GM21717 (cell line): ENCODE results near the gene TRAPPC10.

Experiments used
- ATAC-seq: cut with Tn5 transposase; IDR thresholded peaks from one replicate; pipeline ENCODE4 v1.9.1; 2021; ENCODE audit warnings: mild to moderate bottlenecking, moderate library complexity; ENCODE audit not compliant: unreplicated experiment

TRAPPC10 gene, protein sequence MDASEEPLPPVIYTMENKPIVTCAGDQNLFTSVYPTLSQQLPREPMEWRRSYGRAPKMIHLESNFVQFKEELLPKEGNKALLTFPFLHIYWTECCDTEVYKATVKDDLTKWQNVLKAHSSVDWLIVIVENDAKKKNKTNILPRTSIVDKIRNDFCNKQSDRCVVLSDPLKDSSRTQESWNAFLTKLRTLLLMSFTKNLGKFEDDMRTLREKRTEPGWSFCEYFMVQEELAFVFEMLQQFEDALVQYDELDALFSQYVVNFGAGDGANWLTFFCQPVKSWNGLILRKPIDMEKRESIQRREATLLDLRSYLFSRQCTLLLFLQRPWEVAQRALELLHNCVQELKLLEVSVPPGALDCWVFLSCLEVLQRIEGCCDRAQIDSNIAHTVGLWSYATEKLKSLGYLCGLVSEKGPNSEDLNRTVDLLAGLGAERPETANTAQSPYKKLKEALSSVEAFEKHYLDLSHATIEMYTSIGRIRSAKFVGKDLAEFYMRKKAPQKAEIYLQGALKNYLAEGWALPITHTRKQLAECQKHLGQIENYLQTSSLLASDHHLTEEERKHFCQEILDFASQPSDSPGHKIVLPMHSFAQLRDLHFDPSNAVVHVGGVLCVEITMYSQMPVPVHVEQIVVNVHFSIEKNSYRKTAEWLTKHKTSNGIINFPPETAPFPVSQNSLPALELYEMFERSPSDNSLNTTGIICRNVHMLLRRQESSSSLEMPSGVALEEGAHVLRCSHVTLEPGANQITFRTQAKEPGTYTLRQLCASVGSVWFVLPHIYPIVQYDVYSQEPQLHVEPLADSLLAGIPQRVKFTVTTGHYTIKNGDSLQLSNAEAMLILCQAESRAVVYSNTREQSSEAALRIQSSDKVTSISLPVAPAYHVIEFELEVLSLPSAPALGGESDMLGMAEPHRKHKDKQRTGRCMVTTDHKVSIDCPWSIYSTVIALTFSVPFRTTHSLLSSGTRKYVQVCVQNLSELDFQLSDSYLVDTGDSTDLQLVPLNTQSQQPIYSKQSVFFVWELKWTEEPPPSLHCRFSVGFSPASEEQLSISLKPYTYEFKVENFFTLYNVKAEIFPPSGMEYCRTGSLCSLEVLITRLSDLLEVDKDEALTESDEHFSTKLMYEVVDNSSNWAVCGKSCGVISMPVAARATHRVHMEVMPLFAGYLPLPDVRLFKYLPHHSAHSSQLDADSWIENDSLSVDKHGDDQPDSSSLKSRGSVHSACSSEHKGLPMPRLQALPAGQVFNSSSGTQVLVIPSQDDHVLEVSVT

DNA sequence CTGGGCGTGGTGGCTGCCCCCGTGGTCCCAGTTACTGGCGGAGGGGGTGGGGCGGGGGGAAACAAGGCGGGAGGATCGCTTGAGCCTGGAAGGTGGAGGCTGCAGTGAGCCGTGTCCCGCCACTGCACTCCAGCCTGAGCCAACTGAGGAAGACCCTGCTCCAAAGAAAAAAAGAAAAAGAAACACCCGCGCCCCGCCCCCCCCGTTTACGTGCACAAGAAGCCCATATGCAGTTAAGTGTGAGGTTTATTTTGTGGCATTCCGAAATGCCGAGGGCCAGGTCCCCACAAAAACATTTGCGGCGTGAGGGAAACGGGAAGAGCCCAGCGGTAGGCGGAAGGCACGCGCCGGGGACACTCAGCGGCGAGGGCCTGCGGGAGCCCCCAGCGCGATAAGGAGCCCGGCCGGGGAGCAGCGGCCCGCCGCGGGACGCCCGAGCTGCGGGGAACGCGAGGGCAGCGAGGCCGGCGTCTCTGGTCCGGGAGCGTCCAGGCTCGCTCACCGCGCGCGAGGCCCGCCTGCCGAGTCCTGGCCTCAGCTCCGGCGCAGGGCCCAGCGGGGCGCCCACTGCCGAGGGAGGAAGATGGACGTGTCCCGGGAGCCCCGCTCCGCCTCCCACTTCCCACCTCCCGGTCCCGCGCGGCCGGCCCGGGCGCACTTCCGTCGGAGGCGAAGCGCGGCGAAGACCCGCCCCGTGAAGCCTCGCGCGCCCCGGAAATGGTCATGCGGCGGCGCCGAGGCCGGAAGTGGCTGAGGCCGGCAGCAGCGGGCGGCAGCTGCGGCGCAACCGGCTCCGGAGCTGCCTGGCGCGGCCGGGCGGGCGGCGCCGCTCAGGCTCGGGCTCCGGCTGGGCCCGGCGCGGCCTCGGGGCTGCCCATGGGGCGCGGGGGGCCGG lies at the start of gene TRAPPC10:
TSS of gene TRAPPC10 (plus strand) at position 731 of the 895 bp plus-strand sequence. CDS start 185 bp downstream, outside the sequence.
- peak; percentile 47 for ATAC-seq

DNA sequence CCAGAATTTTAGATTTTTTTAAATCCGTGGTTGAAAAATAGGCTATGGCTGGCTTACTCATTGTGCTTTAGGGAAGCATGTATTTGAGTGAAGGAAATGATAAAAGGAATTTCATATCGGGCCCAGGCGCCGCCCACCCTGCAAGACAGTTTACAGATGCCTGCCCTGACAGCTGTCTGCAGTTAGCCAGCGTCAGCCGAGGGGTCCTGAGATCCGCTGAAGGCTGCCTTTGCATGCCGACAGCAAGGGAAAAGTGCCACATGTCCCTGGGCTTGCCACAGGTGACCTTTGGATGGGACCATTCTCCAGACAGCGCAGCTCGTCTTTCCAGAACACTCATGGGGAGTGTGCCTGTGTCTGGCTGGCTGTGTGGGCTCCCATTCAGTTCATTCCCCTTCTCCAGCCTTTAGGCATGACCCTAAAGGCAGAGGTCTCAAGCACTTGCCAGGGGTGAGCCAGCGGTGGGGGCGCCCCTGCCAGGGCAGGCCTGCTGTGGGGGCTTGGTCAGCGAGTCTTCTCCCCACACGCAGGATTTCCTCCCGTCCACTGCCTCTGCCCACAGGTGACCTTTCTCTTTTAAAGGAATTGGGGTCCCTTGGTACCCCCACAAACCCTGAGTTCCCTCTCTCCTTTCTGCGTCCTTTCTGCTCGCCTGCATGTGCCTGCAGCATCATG lies 46.1 kb upstream of the TRAPPC10 start:
- ATAC-seq, result no peak

DNA sequence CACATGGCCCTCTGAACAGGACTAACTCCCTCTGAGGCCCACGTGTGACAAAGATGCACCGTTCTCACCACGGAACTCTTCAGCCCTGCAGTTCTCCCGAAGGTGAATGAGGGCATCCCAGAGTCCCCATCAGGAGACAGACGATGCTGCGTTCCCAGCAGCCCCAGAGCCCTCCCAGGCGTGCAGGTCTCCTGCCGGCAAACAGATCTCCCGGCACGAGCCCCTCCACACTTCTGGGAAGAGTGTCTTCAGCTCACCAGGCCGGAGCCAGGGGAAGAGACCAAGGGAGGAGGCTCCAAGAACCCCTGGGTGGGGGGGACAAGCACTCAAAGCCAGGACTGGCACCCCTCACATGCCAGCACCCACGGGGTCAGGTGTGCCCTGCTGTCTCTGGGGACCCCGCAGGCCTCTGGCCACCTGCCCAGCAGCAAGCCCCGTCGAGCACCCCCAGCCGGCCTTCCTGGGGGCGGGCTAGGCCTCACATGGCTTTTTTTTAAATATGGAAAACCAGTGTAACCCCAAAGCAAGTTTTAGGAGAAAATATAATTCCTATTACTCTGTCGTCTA lies 45.1 kb upstream of the TRAPPC10 start:
- ATAC-seq, result no peak

DNA sequence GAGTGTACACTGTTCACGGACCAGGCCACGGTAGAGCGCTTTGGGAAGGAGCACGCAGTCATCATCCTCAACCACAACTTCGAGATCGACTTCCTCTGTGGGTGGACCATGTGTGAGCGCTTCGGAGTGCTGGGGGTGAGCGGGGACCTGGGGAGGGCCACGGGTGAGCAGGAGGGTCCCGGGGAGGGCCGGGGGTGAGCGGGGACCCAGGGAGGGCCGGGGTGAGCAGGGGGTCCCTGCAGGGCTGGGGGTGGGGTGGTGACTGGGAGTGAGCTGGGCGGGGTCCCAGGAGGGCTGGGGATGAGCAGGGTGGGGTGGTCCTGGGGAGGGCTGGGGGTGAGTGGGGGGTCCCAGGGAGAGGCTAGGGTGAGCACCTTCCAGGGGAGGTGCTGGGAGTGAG lies 44.1 kb upstream of the TRAPPC10 start:
- ATAC-seq, result no peak

DNA sequence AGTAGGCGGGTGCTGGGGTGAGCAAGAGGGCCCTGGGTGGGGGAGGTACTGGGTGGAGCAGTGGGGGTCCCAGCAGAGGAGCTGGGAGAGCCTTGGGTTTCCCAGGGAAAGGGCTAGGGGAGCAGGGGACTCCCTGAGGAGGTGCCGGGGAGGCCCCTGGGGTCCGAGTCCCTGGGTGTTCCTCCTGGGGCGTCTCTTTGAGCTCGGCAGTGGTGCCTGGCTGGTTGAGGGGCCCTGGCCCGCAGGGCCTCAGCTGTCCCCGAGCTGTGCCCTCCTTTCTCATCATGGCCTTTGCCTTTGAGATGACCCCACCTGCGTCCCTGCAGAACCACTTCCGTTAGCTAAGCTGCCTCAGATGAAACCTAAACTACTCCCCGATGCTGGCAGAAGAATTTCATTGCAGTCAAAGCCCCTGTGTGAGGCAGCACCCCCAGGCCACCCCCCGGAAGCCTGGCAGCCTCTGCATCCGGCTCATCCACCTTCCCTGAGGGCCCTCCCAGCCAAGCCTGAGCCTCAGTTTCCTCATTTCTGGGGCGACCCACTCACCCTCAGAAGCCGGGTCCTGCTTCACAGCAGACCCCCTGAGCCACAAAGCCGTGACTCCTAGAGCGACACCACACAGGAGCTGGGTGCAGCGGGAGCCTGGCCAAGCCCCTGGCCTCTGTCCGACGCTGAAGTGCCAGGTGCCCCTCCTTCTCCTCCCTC lies 43.5 kb upstream of the TRAPPC10 start:
- ATAC-seq, result no peak

DNA sequence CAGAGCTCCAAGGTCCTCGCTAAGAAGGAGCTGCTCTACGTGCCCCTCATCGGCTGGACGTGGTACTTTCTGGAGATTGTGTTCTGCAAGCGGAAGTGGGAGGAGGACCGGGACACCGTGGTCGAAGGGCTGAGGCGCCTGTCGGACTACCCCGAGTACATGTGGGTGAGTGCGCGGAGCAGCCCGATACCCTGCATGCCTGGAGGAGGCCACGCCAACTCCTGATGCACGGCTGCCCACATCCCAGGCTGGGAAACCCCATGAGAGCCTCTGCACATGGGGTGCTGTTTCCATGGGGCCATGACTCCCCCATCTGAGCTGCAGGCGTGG lies 43.0 kb upstream of the TRAPPC10 start:
- ATAC-seq, result no peak

DNA sequence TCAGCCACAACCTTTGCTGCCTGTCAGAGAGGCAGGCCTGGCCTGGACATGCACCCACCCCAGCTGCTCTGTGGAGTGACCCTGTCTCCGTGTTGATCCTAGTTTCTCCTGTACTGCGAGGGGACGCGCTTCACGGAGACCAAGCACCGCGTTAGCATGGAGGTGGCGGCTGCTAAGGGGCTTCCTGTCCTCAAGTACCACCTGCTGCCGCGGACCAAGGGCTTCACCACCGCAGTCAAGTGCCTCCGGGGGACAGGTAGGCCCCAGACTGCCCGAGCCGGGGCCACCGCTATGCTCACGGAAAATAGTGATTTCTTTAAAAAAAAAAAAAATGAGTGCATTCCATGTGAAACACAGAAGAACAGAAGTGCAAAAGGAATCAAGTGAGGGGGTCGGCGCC lies 41.6 kb upstream of the TRAPPC10 start:
- ATAC-seq, result no peak

DNA sequence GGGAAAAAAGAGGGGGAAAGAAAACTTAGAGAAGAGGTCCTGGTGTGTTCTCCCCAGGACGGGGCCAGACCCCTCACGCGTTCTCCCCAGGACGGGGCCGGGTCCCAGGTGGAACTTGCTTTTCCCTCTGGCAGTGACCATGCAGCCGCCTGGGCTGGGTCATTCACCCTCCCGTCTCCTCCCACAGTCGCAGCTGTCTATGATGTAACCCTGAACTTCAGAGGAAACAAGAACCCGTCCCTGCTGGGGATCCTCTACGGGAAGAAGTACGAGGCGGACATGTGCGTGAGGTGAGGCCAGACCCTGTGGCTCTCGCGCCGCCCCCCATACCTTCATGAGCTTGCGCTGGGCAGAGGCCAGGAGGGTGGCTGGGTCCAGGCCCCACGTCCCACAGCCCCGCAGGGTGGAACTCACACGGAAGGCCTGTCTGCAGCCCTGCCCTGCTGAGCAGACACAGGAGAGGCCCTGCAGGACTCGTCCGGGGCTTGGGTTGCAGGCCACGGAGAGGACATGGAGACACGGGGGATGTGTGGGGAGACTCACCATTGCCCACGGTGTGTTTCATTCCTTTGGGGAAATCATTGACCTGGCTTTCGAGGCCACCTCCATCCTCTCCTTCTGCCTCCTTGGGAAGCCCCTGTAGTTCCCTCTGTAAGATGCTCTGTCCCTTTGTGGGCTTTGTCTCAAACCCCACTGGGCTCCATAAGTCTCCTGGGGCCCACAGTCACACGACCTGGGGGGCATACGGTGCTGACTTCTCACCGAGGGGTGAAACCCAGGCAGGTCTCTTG lies 40.7 kb upstream of the TRAPPC10 start:
- ATAC-seq, result no peak

DNA sequence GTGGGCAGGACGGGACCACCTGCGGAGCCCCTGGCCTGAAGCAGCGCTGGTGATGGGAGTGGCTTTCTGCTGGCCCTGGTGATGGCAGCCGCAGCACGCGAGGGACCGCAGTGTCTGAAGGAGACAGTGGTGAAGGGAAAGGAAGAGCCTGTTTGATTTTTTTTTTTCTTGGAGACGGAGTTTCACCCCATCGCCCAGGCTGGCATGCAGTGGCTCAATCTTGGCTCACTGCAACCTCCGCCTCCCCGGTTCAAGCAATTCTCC lies 40.2 kb upstream of the TRAPPC10 start:
- ATAC-seq, result no peak

DNA sequence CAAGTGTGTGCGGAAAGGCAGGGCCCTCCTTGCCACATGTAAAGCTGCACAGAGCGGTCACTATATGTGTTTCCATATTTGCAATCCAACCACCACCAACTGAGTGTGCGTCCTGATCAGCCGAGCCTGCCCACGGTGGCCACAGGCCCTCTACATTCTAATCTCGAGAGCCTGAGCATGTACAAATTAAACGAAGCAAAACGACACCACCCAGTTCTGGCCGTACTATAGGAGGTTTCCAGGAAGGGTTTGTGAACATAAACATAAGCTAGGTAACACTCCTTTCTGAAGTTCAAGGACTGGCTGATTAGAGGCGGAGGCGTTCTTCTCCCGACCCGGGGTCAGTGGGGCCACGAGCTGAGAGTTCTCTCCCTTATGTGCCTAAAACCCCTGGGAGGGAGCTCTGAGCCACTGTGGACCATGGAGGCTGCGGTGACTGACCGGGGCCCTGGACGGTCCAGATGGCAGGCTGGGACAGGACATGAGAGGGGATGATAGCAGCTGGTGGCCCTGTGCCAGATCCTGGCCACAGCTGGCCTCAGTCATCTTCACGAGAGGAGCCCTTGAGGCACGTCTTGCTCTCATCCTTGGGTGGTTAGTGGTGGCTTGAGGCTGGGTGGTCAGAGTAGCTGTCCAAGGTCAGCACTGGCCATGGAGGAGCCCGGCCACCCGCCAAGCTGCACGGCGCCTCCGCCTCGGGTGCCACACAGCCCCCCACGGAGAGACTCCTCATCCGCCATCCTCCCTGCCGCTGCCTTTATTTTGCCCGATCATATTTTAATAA lies 39.1 kb upstream of the TRAPPC10 start:
- no peak for ATAC-seq

DNA sequence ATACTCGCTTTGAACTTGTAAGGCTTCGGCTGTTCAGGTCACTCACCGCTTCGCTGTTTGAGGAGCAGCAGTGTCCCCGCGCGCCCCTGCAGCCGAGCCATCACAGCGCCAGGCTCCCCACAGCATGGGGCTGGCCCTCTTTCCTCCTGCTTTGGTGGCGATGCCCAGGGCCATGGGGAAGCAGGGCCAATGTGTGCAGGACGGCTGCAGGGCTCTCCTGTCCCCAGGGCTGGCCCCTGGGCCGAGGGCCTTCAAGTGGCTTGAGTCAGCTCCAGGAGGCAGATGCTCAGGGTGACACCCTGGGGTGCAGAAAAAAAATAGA lies 38.5 kb upstream of the TRAPPC10 start:
- ATAC-seq, result no peak

DNA sequence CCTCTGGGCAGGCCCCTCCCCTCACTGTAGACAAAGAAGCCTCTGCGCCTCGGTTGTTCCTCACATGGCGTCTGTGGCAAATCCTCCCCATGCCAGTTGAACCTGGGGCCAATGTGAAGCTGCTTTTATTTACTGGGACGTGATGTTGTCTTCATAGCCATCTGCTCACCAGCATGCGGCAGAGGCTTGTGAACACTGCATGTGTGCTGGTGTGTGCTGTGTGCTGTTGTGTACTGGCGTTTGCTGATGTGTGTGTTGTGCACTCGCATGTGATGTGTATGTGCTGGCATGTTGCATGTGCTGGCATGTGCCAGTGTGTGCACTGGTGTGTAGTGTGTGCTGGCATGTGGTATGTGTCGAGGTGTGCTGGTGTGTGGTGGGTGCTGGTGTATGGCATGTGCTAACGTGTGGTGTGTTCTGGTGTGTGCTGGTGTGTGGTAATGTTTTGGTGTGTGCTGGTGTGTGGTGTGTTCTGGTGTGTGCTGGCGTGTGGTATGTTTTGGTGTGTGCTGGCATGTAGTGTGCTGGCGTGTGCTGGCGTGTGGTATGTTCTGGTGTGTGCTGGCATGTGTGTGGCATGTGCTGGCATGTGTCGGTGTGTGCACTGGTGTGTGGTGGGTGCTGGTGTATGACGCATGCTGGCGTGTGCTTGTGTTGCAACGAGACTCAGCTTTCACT lies 37.2 kb upstream of the TRAPPC10 start:
- ATAC-seq, result no peak

DNA sequence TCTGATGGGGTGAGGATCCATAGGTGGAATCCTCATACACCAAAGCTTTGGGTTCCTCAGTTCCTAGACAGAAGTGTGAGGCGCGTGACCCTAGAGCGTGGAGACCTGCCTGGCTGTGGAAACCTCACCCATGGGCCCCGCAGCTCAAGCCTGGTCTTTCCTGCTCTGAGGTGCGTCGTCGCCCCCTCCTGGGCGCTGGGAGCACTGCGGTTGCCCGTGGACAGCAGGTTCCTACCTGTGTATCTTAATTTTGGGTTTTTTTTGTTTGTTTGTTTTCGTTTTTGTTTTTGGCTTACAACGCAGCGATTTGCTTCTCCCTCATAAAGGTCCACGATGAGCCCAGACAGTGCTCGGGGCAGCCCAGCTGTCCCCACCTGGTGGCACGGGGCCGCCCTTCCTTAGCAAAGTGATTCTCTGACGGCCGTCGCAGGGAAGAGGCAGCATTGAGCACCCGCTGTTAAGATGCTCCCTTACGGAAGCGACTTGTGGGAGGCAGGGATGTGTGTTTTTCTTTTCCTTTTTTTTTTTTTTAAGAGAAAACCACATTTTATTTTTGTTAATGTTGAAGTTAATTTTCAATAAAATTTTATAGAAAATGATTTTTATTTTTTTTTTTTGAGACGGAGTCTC lies 36.5 kb upstream of the TRAPPC10 start:
- no peak for ATAC-seq

DNA sequence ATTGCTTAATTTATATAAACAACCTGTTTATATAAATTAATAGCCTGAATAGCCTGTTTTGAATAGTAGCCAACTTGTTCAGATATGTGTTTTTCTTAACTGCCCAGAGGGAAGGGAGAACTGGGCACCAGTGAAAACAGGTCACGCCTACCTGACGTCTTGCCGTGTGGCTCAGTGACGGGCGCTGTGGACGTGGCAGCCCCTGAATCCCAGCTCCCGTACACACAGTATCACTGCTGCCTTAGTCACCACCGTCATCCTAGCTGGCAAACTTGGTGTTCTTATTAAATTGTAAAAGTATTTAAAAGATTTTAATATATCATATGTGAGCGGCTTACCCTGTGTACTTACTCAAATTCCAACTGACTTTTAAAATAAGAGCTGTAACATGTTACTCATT lies 35.4 kb upstream of the TRAPPC10 start:
- ATAC-seq, result no peak

DNA sequence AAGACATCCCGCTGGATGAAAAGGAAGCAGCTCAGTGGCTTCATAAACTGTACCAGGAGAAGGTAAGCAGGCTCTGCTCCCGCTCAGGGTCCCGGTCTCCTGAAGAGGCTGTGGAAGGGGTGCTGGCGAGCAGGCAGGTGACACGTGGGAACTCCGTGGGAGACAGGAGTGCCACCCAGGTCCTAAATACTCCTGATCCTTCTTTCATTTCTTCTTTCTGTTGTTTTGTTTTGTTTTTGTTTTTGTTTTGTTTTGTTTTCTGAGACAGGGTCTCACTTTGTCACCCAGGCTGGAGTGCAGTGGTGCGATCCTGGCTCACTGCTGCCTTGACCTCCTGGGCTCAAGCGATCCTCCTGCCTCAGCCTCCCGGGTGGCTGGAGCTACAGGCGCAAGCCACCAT lies 34.0 kb upstream of the TRAPPC10 start:
- no peak for ATAC-seq

DNA sequence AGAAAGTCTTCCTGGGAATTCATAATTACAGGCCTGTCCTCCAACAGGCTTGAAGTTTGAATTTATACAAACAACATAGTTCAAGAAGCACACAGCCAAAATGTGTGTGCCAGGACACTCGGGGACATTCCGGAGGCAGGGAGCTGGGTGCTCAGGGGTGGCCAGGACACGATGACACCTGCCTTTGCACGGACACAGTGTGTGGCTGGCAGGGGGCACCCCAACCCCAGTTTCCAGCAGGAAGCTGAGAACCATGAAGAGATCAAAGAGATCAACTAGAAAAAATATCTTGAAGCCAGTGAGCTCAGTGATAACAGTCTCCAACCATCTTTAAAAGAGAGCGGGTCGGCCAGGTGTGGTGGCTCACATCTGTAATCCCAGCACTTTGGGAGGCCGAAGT lies 32.5 kb upstream of the TRAPPC10 start:
- ATAC-seq, result no peak
